Posterior vena cava (tissue), 2 donors: ENCODE data around the gene SORL1. TPM values are rescaled to one million over a fixed set of nuclear protein-coding genes. Genes with fewer than 3 reads are reported as not detected.

ENCODE experiments used
- DNase-seq: peaks from one replicate; pipeline ENCODE4 v3.0.0-alpha.2; 2020; ENCODE audit warnings: low spot score
- intact Hi-C, 2 donors: fragments of 100-400 bp; cut with DNase I; formaldehyde crosslinking; loops; one replicate each; pipeline versions ENCODE4 v1.14.1 to v1.14.2; 2022 to 2023
- total RNA-seq, 2 donors: library from RNA; stranded (reverse); fragmentation: NEBNext Ultra II Directional; extraction: Animal tissue kit (Norgen Biotek cat#: 25700); gene quantifications; one replicate each; pipeline ENCODE4 v1.2.1, GENCODE V29; 2021
- donor health status: DM: yes; HTN: yes; CAD: no.
- donor health status: DM: yes; HTN: yes; CAD: no.

SORL1 gene
- total RNA-seq, 2 donors from 2014 or later, result 9.4 to 15.7 TPM

DNA sequence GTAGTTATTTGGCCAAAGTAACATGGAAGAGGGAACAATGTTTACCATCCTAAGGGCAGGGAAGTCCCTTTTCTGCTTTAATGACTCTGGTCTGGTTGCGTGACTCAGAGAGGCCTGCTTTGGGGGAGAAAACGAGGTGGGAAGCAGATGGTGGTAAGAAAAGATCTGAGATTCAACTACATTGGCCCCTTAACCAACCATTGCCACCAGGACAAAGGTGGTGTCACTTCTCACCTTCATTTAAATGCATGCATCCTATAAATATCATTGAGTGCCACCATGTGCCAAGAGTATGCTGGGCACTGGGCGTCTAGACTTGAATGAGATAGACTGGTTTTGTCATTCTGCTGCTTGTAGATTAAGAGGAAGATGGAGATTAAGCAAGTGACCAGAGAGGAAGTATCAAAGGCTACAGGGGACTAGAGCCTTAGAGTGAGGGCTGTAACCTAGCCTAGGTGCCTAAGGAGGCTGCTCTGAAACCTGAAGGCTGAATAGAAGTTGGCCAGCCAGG is 3.6 kb upstream of the SORL1 start:
- no peak for DNase-seq
- intact Hi-C loops, result loop anchor here in 1 of 2 donors (5.0 kb wide), 1 partner anchor 84 kb away; no protein-coding TSS in a partner anchor

DNA sequence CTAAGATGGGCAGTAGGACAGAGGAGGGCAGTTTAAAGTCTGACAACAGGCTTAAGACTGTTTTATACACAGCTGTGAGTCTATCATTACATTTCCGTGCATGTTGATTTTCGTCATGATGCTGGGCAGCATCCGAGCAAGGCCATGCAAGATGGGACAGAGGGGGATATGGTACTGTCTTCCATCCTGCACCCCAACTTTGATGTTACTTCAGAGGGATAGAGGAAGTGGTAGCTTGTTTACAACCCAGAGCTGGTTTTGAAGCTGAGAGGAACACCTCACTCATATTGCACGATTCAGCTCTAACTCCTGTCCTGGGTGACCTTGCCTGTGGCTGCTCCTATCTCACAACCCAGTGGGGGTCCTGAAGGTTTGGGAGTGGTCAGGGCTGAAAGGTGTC is 3.0 kb upstream of the SORL1 start:
- intact Hi-C loops, result loop anchor here in 1 of 2 donors (5.0 kb wide), 1 partner anchor 83 kb away; no protein-coding TSS in a partner anchor

DNA sequence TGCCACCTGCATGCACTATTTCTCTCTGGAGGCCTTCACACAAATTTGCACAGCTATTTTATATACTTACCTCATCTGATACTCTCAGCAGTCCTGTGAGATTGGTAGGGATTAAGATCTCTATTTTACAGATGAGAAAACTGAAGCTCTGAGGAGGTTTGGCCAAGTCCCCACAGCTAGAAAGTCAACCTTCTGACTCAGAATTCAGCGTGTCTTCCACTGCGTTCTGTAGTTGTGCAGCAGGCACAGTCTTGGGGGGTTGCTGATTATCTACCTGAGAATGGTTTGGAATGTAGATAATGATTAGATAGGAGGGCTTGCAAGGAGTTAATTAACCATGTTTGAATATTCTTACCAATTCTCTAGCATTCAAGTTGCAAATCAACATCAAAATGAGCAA is 2.5 kb upstream of the SORL1 start:
- intact Hi-C loops, result loop anchor here (5.0 kb wide), 1 partner anchor 83 kb away; no protein-coding TSS in a partner anchor
- no peak for DNase-seq

More for the DNA sequence above, 3.0 kb upstream of the SORL1 start:
- DNase-seq, result no peak

DNA sequence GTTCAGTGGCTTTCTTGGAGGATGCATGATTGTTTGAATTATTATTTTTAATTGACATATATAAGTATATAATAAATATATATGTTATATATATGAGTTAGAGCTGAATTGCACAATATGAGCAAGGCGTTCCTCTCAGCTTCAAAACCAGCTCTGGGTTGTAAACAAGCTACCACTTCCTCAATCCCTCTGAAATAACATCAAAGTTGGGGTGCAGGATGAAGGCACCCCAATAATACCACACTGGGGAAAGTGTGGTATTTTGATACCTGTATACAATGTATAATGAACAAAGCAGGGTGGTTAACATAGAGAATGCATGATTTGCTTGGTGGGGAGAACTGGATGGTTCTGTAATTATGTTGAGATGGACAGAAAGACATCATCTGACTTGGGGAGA is 1.7 kb upstream of the SORL1 start:
- intact Hi-C loops, result loop anchor here in 1 of 2 donors (5.0 kb wide), 1 partner anchor 82 kb away; no protein-coding TSS in a partner anchor
- no peak for DNase-seq

DNA sequence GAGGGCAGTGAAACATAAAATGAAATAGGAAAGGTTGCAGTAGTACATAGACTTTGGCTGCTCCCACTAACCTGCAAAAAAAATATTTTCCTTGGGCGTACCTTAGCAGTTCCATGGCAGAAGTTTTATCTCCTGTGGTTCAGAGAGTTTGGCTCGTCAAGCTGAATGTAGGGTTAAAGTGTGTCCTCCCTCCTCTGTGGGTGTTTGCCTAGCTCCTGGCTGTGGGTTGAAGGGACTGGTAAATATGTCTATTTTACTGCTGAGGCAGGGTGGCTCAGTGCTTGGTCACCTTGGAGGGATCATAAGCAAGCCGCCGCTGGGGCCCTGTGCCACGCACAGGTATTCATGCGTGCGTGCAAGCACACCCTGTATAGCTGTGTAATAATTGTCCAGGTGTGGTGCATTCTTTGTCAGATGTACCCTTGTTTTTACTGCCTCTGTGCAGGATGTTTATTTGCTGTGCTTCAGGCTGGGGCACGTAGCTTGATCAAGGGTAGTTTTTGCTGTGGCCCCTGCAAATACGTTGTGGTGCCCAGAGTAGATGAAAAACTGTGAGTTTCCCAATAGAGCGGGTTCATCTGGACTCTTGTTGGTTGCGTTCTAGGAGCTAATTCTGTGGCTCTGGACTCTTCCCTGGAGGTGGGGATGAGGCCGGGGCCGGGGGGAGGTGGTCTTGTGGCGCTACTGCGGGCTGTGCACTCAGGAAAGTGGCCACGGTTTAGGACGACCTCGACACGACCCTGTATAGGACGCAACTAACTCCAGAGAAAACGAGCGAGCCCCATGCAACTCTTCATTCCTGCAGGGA is 732 bp upstream of the SORL1 start:
- DNase-seq, result no peak
- intact Hi-C loops, result loop anchor here in 1 of 2 donors (5.0 kb wide), 1 partner anchor 81 kb away; no protein-coding TSS in a partner anchor

DNA sequence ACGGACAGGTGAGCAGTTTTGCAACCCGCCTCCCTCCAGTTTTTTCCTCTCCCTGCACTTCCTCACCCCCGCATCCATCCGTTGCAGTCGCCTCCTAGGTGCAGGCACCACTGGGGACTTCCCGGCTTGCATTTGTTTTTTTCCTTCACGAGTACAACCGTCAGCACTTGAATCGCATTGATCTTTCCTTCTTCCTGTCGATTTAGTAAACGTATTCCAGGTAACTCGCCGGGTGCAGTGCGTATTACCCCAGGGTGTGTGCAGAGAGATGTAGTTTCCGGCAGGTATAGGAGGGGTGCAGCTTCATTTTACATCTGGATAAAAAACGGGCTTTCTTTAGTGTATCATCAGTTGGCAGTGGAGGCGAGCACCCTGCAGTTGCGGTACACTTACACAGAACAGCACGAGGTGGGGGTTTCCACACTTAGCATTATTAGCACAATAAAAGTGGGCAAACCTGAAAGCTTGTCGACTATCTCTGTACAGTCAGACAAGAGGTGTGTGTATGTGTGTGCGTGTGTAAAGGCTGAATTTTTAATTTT is 566 bp downstream of the SORL1 start, which contains the start of gene SORL1-AS1:
SORL1-AS1 (minus strand) TSS at position 359 of the 542 bp plus-strand sequence.
- intact Hi-C loops, result loop anchor here in 1 of 2 donors (5.0 kb wide), 1 partner anchor 80 kb away; no protein-coding TSS in a partner anchor

DNA sequence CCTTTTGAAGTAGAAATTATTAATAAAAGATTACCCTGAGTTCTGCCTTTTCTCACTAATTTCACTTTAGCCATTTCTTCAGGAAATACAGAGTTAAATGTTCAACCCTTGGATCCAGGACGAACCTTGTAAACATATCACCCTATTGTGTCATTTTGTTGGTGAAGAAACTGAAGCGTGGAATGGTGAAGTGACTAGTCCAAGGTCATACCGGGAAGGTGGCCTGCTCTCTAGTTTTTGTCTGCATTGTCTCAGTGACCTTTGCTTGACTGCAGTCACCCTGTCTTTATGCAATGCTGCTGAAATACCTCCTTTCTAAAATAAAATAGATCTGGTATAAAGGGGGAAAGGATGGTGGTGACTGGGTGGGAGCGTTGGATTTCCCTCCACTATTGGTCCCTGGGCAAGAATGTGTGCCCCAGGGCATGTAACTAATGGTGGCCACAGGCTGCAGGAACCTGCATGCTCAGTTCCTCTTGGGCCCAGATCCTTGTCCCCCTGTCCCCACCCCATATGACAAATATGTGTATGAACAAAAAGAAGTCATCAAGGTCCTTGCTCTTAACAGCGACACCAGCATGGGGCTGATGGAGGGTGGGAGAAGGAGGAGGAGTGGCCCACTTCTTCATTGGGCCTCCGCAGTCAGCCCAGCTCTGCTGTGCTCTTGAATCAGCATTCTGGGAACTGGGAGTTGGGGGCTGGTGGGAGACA is 1.6 kb downstream of the SORL1 start:
- DNase-seq, result no peak
- intact Hi-C loops, result loop anchor here in 1 of 2 donors (5.0 kb wide), 1 partner anchor 79 kb away; no protein-coding TSS in a partner anchor

More for the DNA sequence above, 566 bp downstream of the SORL1 start, which contains the start of gene SORL1-AS1:
- no peak for DNase-seq

DNA sequence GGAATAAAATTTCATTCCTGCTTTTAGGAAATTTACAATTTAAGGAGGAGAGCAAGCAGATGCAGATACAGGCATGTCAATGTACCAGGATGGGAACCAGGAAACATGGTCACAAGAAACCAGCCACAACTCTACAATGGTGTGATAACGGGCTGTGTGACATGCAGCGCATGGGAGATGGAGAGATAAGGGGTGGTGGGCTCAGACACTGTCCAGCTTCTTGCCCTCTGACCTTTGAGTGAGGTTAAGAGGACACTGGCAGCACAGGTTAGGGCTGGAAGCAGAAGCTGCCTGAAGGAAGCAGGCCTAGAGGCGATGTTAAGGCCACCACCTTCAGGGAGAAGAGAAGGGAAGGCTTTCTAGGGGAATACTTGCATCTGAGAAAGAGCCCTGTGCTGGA is 3.0 kb downstream of the SORL1 start:
- intact Hi-C loops, result no loop called here
- DNase-seq, result no peak

DNA sequence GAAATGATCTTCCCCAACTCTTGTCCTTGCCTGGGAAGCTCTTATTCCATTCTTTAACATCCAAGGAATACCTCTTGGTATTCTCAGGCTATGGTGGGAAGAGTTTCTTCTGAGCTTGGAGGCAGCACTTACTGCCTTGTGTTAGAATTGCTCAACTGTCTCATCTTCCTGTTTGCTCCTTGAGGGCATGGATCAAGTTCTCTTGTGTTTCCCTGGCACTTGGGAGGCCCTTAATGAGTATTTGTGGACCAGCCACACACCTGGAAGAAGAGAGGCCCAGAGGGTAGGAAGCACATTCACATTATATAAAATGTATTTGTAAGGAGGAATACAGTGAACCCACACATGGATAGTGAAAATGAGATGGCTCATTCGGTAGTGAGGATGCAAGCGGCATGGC is 4.0 kb downstream of the SORL1 start:
- DNase-seq, result no peak
- intact Hi-C loops, result no loop called here

DNA sequence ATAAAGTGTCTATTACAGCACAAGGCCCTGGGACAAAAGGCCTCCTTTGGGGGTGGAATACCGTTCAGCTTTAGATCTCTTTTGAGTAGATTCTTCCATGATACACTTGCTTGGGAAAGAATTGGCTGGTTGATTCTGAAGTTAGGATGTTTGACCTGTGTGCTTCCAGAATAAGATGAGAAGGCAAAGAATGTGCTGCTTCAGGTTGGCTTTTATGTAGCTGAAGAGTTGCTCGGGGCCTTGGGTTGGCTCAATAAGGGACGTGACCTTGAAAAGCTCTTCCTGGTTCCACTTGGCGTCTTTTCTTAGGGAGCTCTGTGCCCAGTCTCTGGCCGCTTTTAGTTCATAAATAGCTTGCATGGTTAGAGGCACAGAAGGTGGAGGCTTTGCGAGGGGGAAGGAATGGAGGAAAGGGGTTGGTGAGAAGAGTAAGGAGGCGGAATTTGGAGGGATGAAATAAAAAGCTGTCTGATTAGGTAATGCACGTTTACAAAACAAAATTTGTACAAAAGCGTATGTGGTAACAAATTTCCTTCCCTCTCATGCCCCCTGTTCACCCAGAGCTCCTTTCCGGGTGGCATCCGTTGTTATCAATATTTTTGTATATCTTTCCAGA is 4.8 kb downstream of the SORL1 start:
- DNase-seq, result no peak
- intact Hi-C loops, result no loop called here

DNA sequence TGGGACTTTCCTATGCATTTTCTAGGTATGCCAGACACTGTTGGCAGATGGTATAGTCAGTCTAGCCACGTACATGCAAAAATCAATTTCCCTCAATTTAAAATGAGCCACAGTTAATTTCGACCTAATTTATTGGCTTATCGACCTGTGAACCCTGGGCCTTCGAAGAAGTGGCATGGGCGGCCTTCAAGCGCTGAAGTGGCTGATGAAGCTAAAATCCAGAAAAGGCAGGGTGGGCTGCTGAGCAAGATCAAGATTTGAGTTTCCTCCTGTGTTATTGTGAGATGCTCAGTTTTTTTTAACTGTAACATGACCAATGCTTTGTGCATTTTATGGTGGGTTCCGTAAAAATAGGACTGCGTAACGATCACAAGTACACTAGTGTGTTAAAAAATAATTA is 6.4 kb downstream of the SORL1 start:
- DNase-seq, result no peak
- intact Hi-C loops, result no loop called here

DNA sequence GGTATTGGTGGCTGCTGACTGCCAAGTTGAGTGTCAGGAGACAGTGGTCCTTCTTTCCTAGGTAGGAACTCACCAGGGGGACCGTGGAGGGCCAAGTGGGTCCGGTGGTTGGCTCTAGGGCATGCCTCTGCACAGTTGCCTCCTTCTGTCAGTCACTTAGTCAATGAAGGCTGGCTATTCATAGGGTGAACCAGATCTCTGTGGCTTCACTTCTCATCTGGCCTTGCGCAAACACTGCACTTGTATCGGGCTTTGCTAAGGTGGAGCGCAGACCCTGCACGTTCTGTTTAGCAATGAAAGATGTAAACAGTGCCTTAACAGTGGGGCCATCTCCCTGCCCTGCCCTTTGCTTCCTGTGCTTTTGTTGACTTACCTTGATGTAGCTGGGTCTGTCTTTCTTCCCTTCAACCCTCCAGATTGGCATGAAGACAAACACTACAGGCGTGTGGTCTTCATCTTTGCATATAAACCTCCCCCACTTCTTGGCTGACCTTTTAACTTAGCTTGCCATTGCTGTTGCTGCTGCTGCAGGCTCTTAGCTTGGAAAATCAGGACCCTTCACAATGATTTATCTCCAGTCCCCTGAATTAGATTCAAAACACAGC is 7.4 kb downstream of the SORL1 start:
- intact Hi-C loops, result no loop called here
- no peak for DNase-seq

DNA sequence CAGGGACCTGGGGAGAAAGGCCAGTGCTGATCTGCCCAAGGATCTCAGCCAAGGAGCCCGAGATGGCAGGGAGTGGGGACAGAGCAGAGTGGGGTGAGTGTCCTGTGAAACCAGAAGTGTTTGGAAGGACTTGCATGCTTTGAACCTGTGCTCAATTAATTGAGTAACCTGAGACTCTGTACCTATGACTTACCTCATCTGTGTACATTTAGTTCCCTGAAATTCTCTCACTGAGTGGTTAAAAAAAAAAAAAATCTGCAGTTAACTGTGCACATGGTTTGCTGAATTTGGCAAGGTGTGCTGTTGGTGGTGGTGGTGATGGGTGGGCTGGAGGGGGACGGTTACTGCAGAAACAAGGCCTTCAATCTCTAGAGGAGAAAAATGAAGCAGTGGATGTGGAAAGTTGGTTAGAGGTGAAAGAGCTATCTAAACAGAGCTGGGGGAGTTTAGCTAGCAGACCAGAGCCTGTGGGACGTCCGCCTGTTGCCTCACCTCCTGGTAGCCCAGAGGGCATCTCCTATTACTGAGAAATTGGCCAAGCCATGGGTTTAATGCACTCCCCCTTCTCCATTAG is 8.9 kb downstream of the SORL1 start:
- DNase-seq, result no peak
- intact Hi-C loops, result no loop called here

DNA sequence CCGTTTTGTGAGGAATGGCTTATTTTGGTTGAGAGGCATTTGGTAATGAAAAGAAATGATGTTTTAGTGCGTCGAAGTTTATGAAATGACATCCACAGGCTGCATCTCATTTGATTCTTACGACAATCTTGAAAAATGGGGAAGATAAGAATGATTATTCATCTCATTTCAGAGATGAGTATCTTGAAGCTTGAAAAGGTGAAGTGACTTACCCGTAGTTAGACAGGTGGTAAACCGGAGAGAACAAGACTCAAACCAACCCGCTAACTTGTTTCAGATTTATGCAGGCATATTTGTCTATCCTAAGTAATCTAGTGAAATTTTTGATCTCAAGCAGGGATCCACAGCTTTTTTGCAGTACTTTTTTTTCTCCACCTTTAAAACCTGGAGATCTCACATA is 9.7 kb downstream of the SORL1 start:
- intact Hi-C loops, result no loop called here
- no peak for DNase-seq

DNA sequence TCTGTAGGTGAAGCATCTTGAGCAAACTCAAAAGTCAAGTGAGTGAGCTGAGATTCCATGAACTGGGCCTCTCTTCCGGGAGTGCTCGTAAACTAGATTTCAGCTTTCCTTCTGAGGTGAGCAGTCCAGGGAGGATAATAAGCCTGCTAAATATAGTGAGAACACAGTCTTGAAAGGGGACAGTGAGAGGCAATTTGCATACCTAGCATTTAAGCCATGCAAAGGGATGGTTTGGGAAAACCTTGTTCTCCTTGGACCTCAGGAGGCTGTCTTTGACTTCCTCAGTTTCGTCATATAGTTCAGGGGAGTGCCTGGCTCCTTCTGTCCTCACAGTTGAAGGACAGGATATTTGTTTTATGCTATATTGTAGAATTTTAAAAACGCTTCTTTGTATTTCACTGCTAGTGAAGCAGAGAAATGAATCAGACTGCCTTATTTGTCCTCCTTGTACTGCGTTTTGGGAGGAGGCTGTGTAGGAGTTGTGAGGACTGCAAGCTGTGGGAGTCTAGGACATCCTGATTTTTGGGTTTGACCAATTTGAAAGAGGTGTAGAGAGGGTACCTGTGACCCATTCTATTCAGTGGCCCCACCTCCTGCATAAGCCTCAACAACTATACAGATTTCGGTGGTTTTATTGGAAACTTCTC is 11.7 kb downstream of the SORL1 start:
- intact Hi-C loops, result no loop called here
- DNase-seq, result no peak

DNA sequence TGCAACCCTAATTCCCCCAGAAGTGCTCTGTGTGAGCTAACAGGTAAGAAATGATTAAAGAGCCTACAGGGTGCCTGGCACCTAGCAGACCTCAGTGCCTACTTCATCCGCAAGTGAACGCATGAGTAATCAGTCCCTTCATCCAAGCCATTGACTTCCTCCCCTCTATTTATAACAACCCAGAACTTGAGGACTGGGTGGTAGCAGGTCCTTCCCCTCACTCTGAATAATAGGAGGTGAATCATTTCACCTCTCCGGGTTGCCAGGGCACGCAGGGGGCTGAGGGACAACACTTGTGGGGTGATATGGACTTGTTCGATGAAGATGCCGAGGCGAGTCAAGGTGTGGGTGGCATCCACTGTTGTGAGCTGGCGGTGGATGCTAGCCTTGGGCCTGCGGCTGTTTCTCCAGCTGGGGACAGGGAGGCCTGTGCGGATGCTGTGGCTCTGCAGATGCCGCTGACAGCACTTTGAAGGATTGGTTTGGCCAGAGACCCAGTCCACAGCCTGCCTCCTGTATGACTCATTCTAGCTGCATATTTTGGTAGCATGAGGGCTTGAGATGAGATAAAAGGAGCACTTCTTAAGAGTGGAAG is 12.3 kb downstream of the SORL1 start:
- peak; percentile 86 for DNase-seq
- intact Hi-C loops, result no loop called here

DNA sequence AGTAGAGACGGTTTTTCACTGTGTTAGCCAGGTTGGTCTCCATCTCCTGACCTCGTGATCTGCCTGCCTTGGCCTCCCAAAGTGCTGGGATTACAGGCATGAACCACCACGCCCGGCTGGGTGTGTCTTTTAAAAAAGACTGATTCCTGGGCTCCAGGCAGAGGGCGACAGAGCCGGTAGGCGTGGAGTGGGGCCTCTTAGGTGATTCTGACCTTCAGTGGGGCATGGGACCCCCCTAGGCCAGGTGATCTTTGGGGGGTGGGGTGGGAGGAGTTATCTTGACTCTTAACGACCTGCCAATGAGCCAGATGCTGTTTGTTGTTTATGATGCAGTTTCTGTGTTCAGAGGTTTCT is 13.6 kb downstream of the SORL1 start:
- intact Hi-C loops, result loop anchor here in 1 of 2 donors (5.0 kb wide), 1 partner anchor 52 kb away; no protein-coding TSS in a partner anchor
- DNase-seq, result no peak
